HG02970 (cell line): ENCODE results near the gene GNAS.
"Not testable (repeated sequence)": the region's sequence is repeated elsewhere in the genome, so short reads cannot be mapped to it uniquely, and the experiment has no call there.

Experiments
- ATAC-seq: cut with Tn5 transposase; IDR thresholded peaks from one replicate; pipeline ENCODE4 v1.9.1; 2021; ENCODE audit warnings: mild to moderate bottlenecking, moderate library complexity, moderate number of reproducible peaks; ENCODE audit not compliant: unreplicated experiment, low FRiP score

GNAS gene

DNA sequence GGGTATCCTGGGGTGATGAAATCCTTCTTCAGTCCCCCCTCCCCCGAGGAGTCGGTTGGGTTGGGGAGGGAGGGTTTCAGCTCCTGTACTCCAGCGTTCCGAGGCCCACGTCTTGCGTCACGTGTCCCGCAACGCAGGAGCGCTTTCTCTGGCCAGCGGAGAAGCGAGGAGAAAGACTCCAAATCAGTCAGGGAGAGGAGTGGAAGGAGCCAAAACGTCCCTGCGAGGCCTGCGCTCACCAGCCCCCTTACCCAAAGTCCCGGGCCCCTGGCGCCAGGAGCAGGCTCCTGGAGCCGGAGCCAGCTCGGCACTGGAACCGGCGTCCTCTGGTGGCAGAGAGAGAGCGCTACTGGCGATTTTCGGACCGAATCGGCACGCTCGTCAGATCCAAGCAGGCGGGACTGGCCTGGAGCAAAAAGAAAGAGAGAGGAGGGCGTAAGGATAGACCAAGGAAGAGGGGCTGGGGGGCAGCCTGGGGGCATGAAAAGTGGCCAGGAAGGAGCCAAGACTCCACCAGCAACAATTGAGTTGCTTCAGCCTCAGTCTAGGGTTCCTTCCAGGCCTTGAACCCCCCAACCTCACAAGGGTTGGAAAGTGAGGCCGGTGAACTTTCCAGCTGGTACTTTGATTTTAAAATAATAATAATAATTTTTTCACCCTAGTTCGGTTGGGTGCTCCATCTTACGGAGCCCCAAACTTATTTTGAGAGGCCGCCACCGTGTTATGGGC is at the start of gene GNAS:
Gene GNAS (plus strand): TSS at position 174 of the 729 bp plus-strand sequence.
- ATAC-seq: no peak

DNA sequence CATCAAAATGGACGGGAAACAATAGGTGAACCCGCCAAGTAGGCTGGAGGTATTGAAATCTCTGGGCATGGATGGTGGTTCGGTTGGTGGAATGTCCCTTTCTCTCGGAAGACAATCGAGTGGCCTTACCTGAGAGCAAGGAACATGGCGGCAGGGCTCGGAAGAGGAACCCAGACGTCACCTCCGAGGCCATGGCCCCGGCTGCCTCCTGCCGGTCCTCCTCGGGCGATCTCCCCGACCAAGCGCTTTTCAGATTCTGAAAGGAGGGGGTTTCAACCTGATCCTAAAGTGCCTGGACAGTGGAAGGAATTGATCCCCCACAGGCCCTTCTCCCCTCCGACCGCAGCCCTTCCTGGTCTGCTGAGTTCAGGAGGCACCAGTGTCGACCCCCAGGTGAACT is 49.0 kb upstream of the GNAS start:
- ATAC-seq: no peak

GRCh38 chr20:58807801-58808200 is 44.7 kb upstream of the GNAS start:
- ATAC-seq: no peak

- no peak for ATAC-seq
These were observed 44.1 kb upstream of the GNAS start for GRCh38 chr20:58808271-58809046.

DNA sequence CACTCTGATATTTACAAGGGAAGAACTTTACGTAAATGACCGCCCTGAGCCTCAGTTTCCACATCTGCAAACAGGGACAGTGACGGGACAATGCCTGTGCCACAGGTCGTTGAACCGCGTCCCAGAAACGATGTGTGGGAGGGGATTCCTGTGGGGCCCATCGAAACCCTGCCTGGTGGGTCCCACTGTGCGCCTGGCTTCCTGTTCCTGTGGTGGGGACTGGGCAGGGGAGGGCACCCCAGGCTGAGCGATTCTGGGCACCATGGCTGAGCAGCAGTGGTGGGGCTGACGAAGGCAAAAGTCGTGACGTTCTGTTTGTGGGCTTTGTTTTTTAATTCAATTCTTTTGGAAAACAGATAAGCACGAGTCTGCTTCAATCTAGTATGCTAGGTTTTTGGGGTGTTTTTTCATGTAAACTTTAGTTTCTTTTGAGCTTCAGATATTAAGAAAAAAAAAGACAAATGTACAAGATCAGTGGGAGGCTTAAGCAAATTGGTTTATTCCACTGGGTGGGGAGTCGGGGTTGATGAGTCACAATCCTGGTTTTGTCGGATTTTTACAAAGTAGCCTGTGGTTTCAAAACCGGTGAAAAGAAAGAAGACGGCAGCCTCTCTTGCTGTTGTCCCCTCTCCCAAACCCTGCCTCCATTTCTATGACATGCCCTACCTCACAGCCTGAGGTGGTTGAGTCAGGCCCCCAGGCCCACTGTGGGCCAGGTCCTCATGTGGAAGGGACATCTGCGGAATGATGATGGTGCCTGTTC is 42.2 kb upstream of the GNAS start:
- no peak for ATAC-seq

DNA sequence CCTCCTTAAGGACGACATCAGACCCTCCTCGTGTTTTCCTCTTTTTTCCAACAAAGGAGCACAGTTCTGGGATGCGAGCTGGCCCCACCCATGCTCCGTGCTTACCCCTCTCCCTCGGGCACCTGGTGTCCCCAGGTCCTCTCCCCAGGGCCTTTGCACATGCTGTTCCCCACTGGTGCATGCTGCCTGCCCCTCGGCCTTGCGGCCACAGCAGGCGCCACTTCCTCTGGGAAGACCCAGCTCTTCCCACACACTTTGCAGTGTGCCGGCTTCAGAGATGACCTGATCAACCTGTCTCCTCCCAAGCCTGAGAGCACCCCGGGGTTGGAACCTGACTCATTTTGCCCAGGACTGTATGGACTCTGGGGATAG is 41.7 kb upstream of the GNAS start:
- no peak for ATAC-seq

DNA sequence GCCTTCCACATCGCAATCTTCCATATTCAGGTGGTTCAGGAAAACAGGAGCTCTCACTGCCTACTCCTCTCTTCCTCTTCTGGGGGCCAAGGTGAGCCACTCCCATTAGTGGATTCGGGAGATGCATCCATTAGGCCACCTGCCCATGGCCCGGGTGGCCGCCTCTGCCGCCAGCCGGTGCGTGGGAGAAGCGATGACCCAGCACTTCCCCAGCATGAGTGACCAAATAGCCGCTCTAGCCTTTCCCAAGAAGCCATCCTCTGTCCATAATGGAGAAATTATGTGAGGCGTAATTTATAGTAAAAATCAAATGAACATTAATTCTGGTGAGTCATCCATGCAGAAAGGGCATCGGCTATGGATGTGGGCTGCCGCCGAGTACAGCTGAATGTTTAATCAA is 41.2 kb upstream of the GNAS start:
- no peak for ATAC-seq

GRCh38 chr20:58813369-58813768 is 39.1 kb upstream of the GNAS start:
- no peak for ATAC-seq

DNA sequence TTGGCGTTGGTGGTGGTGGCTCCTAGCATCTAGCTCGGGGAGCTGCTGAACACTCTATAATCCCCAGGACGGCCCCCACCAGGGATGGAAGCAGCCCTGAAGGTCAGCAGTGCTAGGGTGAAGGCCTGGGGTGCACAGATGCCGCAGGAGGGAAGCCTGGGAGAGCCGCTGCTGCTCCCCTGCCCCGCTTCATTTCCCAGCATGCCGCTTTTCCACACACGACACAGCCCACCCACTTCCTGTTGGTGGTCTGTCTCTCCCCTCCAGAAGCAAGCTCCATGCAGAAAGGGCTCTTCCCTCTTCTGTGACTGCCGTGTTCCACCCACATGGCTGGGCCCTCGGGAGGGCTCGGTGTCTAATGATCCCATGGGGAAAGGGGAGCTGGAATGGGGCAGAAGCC is 37.1 kb upstream of the GNAS start:
- ATAC-seq: no peak

GRCh38 chr20:58816051-58816450 is 36.5 kb upstream of the GNAS start:
- ATAC-seq: no peak

DNA sequence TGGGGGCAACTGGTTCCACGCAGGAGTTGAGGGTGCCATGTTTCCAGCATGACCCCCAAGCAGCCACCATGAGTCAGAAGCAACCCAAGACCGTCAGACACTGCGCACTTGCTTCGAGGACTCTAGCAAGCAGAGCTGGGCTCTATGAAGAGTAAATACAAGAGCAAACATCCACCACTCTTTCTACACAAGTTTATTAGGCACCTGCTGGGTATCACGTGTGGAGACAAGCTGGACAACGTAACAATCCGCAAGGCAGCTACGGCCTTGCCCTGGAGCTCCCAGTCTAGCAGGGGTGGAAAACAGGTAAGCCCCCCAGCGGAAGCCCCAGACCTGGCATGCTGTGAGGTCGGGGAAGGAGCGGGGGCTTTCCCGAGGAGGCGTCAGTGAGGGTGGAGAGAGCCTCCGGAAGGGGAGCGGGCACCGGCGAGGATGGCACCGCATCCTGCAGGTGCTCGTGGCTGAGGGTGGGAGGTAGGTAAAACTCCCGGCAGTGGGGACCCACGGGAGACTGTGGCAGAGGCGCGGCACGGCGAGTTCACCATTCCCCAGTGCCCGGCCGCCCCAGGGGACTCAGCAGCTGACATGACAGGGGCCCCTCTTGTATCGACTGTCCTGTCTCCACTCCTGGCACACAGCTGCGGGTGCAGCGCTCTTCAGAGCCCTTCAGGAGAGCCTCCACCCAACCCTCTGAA is 35.4 kb upstream of the GNAS start:
- no peak for ATAC-seq

DNA sequence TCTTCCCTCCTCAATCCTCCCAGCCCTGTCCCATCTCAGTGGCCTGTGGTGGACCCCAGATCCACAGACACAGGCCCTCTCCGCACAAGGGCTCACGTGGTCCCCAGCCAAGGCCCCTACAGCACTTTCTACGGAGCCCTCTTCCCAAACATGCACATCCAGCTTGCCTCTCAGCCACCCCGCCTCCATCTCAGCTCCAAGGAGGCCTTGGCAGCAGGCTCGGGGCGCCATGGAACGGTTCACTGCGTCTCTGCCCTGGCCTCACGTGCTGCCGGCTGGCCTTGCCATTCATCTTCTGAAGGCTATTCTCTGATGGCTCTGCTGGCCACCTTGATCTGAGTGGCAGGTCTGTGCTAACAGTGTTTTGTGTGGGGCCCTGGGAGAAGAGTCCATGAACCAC is 34.8 kb upstream of the GNAS start:
- no peak for ATAC-seq

GRCh38 chr20:58818586-58819285 is 33.8 kb upstream of the GNAS start:
- no peak for ATAC-seq

GRCh38 chr20:58819921-58820320 is 32.6 kb upstream of the GNAS start:
- ATAC-seq: no peak

DNA sequence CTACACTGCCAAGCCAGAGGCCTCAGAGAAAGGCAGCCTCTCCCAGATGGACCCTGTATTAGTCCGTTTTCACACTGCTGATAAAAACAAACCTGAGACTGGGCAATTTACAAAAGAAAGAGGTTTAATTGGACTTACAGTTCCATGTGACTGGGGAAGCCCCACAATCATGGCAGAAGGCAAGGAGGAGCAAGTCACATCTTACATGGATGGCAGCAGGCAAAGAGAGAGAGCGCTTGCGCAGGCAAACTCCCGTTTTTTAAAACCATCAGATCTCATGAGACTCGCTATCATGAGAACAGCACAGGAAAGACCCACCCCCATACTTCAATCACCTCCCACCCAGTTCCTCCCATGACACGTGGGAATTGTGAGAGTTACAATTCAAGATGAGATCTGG is 32.0 kb upstream of the GNAS start:
- ATAC-seq: not testable (repeated sequence)

DNA sequence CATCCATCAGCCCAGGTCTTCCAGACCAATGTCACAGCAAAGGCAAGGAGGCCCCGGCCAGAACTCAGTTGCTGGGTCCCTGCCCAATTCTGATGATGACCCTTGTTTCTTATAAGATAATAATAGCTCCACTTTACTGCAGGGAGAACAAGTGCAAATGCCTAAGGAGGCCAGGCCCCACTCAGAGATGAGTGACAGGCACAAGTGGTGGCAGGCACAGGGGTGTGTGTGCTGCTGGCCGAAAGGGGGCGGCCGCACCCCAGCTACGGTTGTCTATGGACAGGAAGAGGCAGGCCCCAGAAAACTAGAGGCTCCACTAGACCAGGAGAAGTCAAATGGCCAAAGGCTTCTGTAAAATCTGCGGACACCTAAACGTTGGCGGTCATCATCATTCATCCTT is 30.4 kb upstream of the GNAS start:
- ATAC-seq: no peak

- no peak for ATAC-seq
These were observed 29.5 kb upstream of the GNAS start for GRCh38 chr20:58822748-58823730.

DNA sequence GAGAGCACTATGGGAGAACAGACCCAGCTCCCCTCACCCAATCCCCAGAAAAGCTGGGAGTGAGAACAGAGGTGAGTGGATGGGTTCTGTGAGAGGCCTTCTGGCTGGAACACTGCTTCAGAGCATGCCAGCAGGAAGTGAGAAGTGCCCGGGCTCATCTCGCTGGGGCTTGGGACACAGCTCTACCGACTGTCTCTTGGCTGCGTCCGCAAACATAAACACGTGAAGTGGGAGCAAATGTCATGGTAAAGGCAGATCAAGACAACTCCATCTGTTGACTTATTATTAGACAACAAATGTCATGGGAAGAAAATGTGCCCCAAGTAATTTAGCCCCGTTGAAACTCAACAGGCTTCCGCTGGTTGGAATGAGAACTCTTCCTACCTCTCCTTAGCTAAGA is 27.7 kb upstream of the GNAS start:
- no peak for ATAC-seq

- ATAC-seq: no peak
These were observed 27.1 kb upstream of the GNAS start for GRCh38 chr20:58825450-58825849.
